Amniotic stem cell (primary cell): ENCODE measurements around the gene ZNF197.
"Not testable (repeated sequence)": the region's sequence is repeated elsewhere in the genome, so short reads cannot be mapped to it uniquely, and the experiment has no call there.

ENCODE experiments used
- DNase-seq: peaks from one replicate; lab custom pipeline; 2025; lab: John Stamatoyannopoulos, UW

The ZNF197 gene

GRCh38 chr3:44624749-44625480 lies at the start of gene ZNF197:
Gene ZNF197, plus strand, starts transcription at chr3:44625036. Its CDS starts 4,119 bp downstream, at chr3:44629155.
- peak; percentile 70 for DNase-seq

- no peak for DNase-seq
Measured at GRCh38 chr3:44576613-44577012, 48.2 kb upstream of the ZNF197 start.

GRCh38 chr3:44577354-44577952 lies 47.4 kb upstream of the ZNF197 start:
- not testable (repeated sequence) for DNase-seq

- not testable (repeated sequence) for DNase-seq
Measured at GRCh38 chr3:44578316-44578715, 46.5 kb upstream of the ZNF197 start.

GRCh38 chr3:44578924-44579515 lies 45.8 kb upstream of the ZNF197 start:
- not testable (repeated sequence) for DNase-seq

GRCh38 chr3:44579749-44580148 lies 45.1 kb upstream of the ZNF197 start:
- not testable (repeated sequence) for DNase-seq

- not testable (repeated sequence) for DNase-seq
Measured at GRCh38 chr3:44580971-44581370, 43.9 kb upstream of the ZNF197 start.

GRCh38 chr3:44584646-44585501 lies 40.0 kb upstream of the ZNF197 start, which contains the start of gene ZNF660:
Gene ZNF660, plus strand, starts transcription at chr3:44584964. Its CDS starts 9,230 bp downstream, at chr3:44594194.
- DNase-seq, result no peak

- DNase-seq, result no peak
Measured at GRCh38 chr3:44596621-44597020, 28.2 kb upstream of the ZNF197 start.

- DNase-seq, result no peak
Measured at GRCh38 chr3:44601749-44602148, 23.1 kb upstream of the ZNF197 start.

- no peak for DNase-seq
Measured at GRCh38 chr3:44612678-44613077, 12.2 kb upstream of the ZNF197 start.

GRCh38 chr3:44628716-44629115 lies 3.9 kb downstream of the ZNF197 start:
- DNase-seq, result no peak

GRCh38 chr3:44632193-44632592 lies 7.4 kb downstream of the ZNF197 start:
- no peak for DNase-seq

- no peak for DNase-seq
Measured at GRCh38 chr3:44642337-44642736, 17.5 kb downstream of the ZNF197 start.

- no peak for DNase-seq
Measured at GRCh38 chr3:44643024-44643423, 18.2 kb downstream of the ZNF197 start.

GRCh38 chr3:44647771-44648170 lies 22.9 kb downstream of the ZNF197 start:
- DNase-seq, result no peak

- peak; percentile 79 for DNase-seq
Measured at GRCh38 chr3:44648564-44649229, 23.9 kb downstream of the ZNF197 start, which contains the start of gene ZNF35. Gene ZNF35, plus strand, starts transcription at chr3:44648732. Its CDS starts 2,336 bp downstream, at chr3:44651068.

GRCh38 chr3:44649709-44650108 lies 24.9 kb downstream of the ZNF197 start:
- no peak for DNase-seq

- no peak for DNase-seq
Measured at GRCh38 chr3:44654039-44654438, 29.2 kb downstream of the ZNF197 start.

- no peak for DNase-seq
Measured at GRCh38 chr3:44659015-44659414, 34.2 kb downstream of the ZNF197 start.

GRCh38 chr3:44659434-44659833 lies 34.6 kb downstream of the ZNF197 start:
- no peak for DNase-seq
